ENCODE data around the gene KLF16.
"Not testable (repeated sequence)": the region's sequence is repeated elsewhere in the genome, so short reads cannot be mapped to it uniquely, and the experiment has no call there.

Gene KLF16

GRCh38 chr19:1863328-1863637 is at the start of gene KLF16:
Gene KLF16 (minus strand): TSS chr19:1863579. CDS start chr19:1863497, 82 bp downstream.
- no peak for FAIRE-seq

GRCh38 chr19:1912760-1913505 is 49.6 kb upstream of the KLF16 start:
- FAIRE-seq: no peak

GRCh38 chr19:1911995-1912394 is 48.6 kb upstream of the KLF16 start:
- FAIRE-seq: no peak

GRCh38 chr19:1911098-1911497 is 47.7 kb upstream of the KLF16 start:
- FAIRE-seq: no peak

GRCh38 chr19:1910177-1910576 is 46.8 kb upstream of the KLF16 start:
- FAIRE-seq: no peak

- FAIRE-seq: no peak
Measured at GRCh38 chr19:1909761-1910080, 46.3 kb upstream of the KLF16 start.

GRCh38 chr19:1908364-1908678 is 44.9 kb upstream of the KLF16 start:
- no peak for FAIRE-seq

- no peak for FAIRE-seq
Measured at GRCh38 chr19:1907563-1908363, 44.4 kb upstream of the KLF16 start.

- FAIRE-seq: no peak
Measured at GRCh38 chr19:1906985-1907562, 43.7 kb upstream of the KLF16 start.

- FAIRE-seq: no peak
Measured at GRCh38 chr19:1905863-1906375, 42.5 kb upstream of the KLF16 start.

- FAIRE-seq: peak; percentile 53
Measured at GRCh38 chr19:1905110-1905862, 41.9 kb upstream of the KLF16 start, which contains the start of the genes ADAT3 and SCAMP4. Gene ADAT3 (plus strand): TSS chr19:1905399. CDS start chr19:1912048, 6,649 bp downstream. Gene SCAMP4 (plus strand): TSS chr19:1905399. CDS start chr19:1915020, 9,621 bp downstream.

GRCh38 chr19:1904860-1905109 is 41.4 kb upstream of the KLF16 start:
- FAIRE-seq: no peak

GRCh38 chr19:1902923-1903322 is 39.5 kb upstream of the KLF16 start:
- no peak for FAIRE-seq

GRCh38 chr19:1901940-1902404 is 38.6 kb upstream of the KLF16 start:
- no peak for FAIRE-seq

GRCh38 chr19:1896508-1896907 is 33.1 kb upstream of the KLF16 start:
- FAIRE-seq: no peak

GRCh38 chr19:1893791-1894190 is 30.4 kb upstream of the KLF16 start:
- no peak for FAIRE-seq

GRCh38 chr19:1889907-1890306 is 26.5 kb upstream of the KLF16 start:
- no peak for FAIRE-seq

- no peak for FAIRE-seq
Measured at GRCh38 chr19:1888385-1888784, 25.0 kb upstream of the KLF16 start.

GRCh38 chr19:1886360-1886759 is 23.0 kb upstream of the KLF16 start:
- not testable (repeated sequence) for FAIRE-seq

GRCh38 chr19:1885398-1886119 is 22.2 kb upstream of the KLF16 start, which contains the start of gene ABHD17A:
Gene ABHD17A (minus strand): TSS chr19:1885496. CDS start chr19:1881566, 3,930 bp downstream.
- FAIRE-seq: peak; percentile 73

- FAIRE-seq: no peak
Measured at GRCh38 chr19:1884719-1885334, 21.4 kb upstream of the KLF16 start.

GRCh38 chr19:1884291-1884718 is 20.9 kb upstream of the KLF16 start:
- no peak for FAIRE-seq
